OCI-LY3 (cell line): ENCODE results near the gene CBY1.

Experiments used
- CTCF ChIP-seq: fragments of 200-600, 300-600 bp; sonication (generic); IDR thresholded peaks from 2 replicates; pipeline ENCODE4 v1.5.1; 2014; ENCODE audit warnings: antibody characterized with exemption, low read length, low read depth
- EZH2phosphoT487 ChIP-seq: fragments of 200-600 bp; shearing (Covaris generic); IDR thresholded peaks from 2 replicates; pipeline ENCODE4 v1.6.1; 2018; ENCODE audit warnings: antibody characterized with exemption, mixed run types, low read depth

- TF ChIP-seq CTCF (no peak), EZH2phosphoT487 (no peak)
Measured at GRCh38 chr22:38699784-38700183, 43.3 kb downstream of the CBY1 start.
